Gastrocnemius medialis (tissue), 4 donors: ENCODE measurements around the gene VTI1A.

Source experiments
- CTCF ChIP-seq, 5 experiments: fragments of 450-650 bp in 3 of 5; fragments of 200-600 bp in 2 of 5; sonication (generic) in 2 of 5; IDR thresholded peaks in 4 of 5; conservative IDR thresholded peaks in 1 of 5; 1 replicate in 4 of 5; 2 replicates in 1 of 5; pipeline ENCODE4 v1.5.1; 2016 to 2019; ENCODE audit warnings: antibody characterized with exemption in 5 of 5, mild to moderate bottlenecking in 3 of 5, moderate library complexity in 3 of 5
- POLR2A ChIP-seq, 2 donors: fragments of 450-650 bp; IDR thresholded peaks; one replicate each; pipeline ENCODE4 v1.6.1; 2017; ENCODE audit warnings: antibody characterized with exemption in 2 of 2, mild to moderate bottlenecking in 2 of 2, moderate library complexity in 2 of 2

GRCh38 chr10:112584276-112584675, 137.3 kb downstream of the VTI1A start:
- TF ChIP-seq CTCF (IDR thresholded peaks at IDR 0.05 in 4 of 5, conservative IDR thresholded peaks at IDR 0.05 in 1 of 5) (no peak), POLR2A (IDR thresholded peaks at IDR 0.05) (no peak)
